ENCODE data around the gene SEC24B. TPM values are rescaled to one million over a fixed set of nuclear protein-coding genes. Genes with fewer than 3 reads are reported as not detected.
A peak's percentile ranks its signal among the peaks of the same experiment; 100 is the strongest.

Gene SEC24B
- total and polyA plus RNA-seq, 10 of the 15 experiments (the other 5 are each of a cell fraction or from before 2014, with no cell fraction given), result 6.4 to 43.2 (median 16.0) TPM

DNA sequence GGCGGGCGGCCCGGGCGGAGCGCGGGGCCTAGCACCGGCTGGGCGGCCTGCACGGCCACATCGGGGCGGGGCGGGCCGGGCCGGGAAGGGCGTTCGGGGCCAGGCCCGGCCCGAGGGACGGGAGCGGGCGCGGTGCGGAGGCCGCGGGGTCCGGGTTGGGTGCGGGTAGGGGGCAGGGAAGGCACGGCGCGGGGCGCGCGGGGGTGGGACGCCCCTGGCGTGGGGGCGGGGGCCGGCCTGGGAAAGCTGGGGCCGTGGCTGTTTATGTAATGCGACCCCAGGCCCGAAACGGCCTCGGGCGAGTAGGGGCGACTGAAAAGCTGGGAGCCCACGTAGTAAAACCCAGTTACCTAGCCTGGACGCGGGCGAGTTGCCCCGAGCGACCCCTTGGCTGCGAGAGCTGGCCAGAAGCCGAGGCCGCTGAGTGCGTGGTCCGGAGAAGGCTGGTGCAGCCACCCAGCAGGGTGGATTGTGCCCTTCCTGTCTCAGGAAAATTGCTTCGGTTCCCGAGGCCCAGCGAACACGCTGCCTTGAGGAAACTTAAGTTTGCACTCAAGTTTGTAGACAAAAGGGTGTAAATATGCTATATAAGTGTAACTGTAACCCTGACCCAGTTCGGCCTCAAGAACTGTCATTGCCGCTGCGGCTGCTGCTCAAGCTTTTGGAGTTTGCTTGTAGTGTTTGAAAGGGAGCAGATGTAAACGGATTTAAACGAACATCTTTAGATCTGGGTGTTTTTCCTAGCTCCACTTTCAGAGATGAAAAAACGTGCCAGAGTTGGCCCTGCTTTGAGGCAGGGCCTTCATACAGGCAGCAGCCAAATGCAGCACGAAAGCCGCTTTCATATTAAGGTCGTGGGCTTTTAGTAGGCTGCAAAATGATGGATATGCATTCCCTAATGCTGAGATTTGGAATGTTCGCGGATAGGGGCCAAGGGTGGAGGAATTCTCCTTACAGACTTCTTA, 674 bp downstream of the SEC24B start (continued):
- TF ChIP-seq, protein P1, sequence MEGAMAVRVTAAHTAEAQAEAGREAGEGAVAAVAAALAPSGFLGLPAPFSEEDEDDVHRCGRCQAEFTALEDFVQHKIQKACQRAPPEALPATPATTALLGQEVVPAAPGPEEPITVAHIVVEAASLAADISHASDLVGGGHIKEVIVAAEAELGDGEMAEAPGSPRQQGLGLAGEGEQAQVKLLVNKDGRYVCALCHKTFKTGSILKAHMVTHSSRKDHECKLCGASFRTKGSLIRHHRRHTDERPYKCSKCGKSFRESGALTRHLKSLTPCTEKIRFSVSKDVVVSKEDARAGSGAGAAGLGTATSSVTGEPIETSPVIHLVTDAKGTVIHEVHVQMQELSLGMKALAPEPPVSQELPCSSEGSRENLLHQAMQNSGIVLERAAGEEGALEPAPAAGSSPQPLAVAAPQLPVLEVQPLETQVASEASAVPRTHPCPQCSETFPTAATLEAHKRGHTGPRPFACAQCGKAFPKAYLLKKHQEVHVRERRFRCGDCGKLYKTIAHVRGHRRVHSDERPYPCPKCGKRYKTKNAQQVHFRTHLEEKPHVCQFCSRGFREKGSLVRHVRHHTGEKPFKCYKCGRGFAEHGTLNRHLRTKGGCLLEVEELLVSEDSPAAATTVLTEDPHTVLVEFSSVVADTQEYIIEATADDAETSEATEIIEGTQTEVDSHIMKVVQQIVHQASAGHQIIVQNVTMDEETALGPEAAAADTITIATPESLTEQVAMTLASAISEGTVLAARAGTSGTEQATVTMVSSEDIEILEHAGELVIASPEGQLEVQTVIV (IDR thresholded peaks at IDR 0.05; ENCODE audit: borderline replicate concordance, partially characterized antibody), result no peak
- TF ChIP-seq TCF3 (IDR thresholded peaks at IDR 0.05; ENCODE audit: borderline replicate concordance, insufficient read depth, low read depth, low read length) (no peak), SIN3A (IDR thresholded peaks at IDR 0.05; ENCODE audit: low read depth, low read length) (0 out of 2 replicates have a peak, but pooled peaks have one; percentile 31), TARDBP (IDR thresholded peaks at IDR 0.05; ENCODE audit: borderline replicate concordance) (no peak), POU2F2 (IDR thresholded peaks at IDR 0.05; ENCODE audit: borderline replicate concordance, low read depth, low read length) (no peak), FOXM1 (IDR thresholded peaks at IDR 0.05; ENCODE audit: low read depth, low read length) (no peak), MXI1 (IDR thresholded peaks at IDR 0.05; ENCODE audit: low read depth, low read length) (no peak), BACH1 (IDR thresholded peaks at IDR 0.05; ENCODE audit: borderline replicate concordance) (no peak), TCF12 (IDR thresholded peaks at IDR 0.05; ENCODE audit: low read depth, low read length) (no peak)
- TF ChIP-seq, protein P2, sequence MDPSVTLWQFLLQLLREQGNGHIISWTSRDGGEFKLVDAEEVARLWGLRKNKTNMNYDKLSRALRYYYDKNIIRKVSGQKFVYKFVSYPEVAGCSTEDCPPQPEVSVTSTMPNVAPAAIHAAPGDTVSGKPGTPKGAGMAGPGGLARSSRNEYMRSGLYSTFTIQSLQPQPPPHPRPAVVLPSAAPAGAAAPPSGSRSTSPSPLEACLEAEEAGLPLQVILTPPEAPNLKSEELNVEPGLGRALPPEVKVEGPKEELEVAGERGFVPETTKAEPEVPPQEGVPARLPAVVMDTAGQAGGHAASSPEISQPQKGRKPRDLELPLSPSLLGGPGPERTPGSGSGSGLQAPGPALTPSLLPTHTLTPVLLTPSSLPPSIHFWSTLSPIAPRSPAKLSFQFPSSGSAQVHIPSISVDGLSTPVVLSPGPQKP (IDR thresholded peaks at IDR 0.05; ENCODE audit: low read depth, low read length), result no peak
- TF ChIP-seq, protein P3, sequence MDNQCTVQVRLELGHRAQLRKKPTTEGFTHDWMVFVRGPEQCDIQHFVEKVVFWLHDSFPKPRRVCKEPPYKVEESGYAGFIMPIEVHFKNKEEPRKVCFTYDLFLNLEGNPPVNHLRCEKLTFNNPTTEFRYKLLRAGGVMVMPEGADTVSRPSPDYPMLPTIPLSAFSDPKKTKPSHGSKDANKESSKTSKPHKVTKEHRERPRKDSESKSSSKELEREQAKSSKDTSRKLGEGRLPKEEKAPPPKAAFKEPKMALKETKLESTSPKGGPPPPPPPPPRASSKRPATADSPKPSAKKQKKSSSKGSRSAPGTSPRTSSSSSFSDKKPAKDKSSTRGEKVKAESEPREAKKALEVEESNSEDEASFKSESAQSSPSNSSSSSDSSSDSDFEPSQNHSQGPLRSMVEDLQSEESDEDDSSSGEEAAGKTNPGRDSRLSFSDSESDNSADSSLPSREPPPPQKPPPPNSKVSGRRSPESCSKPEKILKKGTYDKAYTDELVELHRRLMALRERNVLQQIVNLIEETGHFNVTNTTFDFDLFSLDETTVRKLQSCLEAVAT (IDR thresholded peaks at IDR 0.05), result 0 out of 2 replicates have a peak, but pooled peaks have one; percentile 19
